Lower leg skin (tissue), 4 donors: Measurements from ENCODE around the gene SCLT1. TPM values are rescaled to one million over a fixed set of nuclear protein-coding genes. Genes with fewer than 3 reads are reported as not detected.

ENCODE experiments used
- DNase-seq, 2 donors: peaks; one replicate each; pipeline ENCODE4 v3.0.0-alpha.2; 2019; ENCODE audit warnings: low spot score in 2 of 2
- H3K4me3 ChIP-seq: fragments of 200-600 bp; sonication (generic); 2 replicates; pipeline ENCODE4 v1.5.1; 2017; ENCODE audit warnings: mild to moderate bottlenecking, low read depth; ENCODE audit not compliant: poor library complexity, severe bottlenecking
- CTCF ChIP-seq, 3 donors: fragments of 450-650 bp; IDR thresholded peaks; one replicate each; pipeline ENCODE4 v1.5.1; 2016; ENCODE audit warnings: antibody characterized with exemption in 3 of 3, mild to moderate bottlenecking in 3 of 3, moderate library complexity in 2 of 3
- POLR2A ChIP-seq, 2 donors: fragments of 450-650 bp; IDR thresholded peaks; one replicate each; pipeline ENCODE4 v1.6.1; 2016 to 2017; ENCODE audit warnings: antibody characterized with exemption in 2 of 2, mild to moderate bottlenecking in 1 of 2, moderate library complexity in 1 of 2
- WGBS, 2 donors: methylation state at CpG; one replicate each; pipeline ENCODE4 v1.1.5; 2018; 5-methylcytosine and 5-hydroxymethylcytosine counted together
- intact Hi-C: fragments of 100-400 bp; cut with DNase I; formaldehyde crosslinking; loops from one replicate; pipeline ENCODE4 v1.15.0; 2023; ENCODE audit warnings: low total_unique reads
- total RNA-seq, 4 donors: library from RNA; depleted of rRNA; stranded (reverse); fragments of >200 nt; gene quantifications; one replicate each; pipeline ENCODE4 v1.1.0, GENCODE V29; 2016

The SCLT1 gene
- total RNA-seq, 4 donors from 2014 or later: 4.4 to 8.6 (median 6.8) TPM

- DNase-seq: no peak
- no peak overlapping the region for H3K4me3 ChIP-seq
- TF ChIP-seq POLR2A (IDR thresholded peaks at IDR 0.05) (no peak), CTCF (IDR thresholded peaks at IDR 0.05) (no peak)
- intact Hi-C loops: no loop called here
These were observed 28.6 kb downstream of the SCLT1 start for GRCh38 chr4:129064717-129065116.

GRCh38 chr4:129063640-129064039 is 29.7 kb downstream of the SCLT1 start:
- no peak overlapping the region for H3K4me3 ChIP-seq
- no peak for DNase-seq
- TF ChIP-seq CTCF (IDR thresholded peaks at IDR 0.05) (no peak), POLR2A (IDR thresholded peaks at IDR 0.05) (no peak)
- 97 to 100% methylated on average over 2 of the region's 2 CpGs for WGBS, 2 donors
- intact Hi-C loops: no loop called here

DNA sequence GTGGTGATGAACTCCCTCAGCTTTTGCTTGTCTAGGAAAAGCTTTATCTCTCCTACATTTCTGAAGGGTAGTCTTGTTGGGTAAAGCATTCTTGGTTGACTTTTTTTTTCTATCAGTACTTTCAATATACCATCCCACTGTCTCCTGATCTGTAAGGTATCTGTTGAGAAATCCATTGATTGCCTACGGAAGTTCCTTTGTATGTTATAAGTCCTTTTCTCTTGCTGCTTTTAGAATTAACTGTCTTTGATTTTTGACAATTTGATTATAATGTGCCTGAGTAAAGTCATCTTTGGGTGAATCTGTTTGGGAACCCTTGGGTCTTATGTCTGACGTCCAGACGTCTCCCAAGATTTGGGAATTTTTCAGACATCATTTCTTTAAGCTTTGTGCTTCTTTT is 30.8 kb downstream of the SCLT1 start:
- no peak overlapping the region for H3K4me3 ChIP-seq
- WGBS, 2 donors: 94 to 99% methylated on average over 3 of the region's 3 CpGs
- intact Hi-C loops: no loop called here
- TF ChIP-seq CTCF (IDR thresholded peaks at IDR 0.05) (no peak), POLR2A (IDR thresholded peaks at IDR 0.05) (no peak)
- DNase-seq: no peak

GRCh38 chr4:129059028-129059427 is 34.3 kb downstream of the SCLT1 start:
- no peak for DNase-seq
- no peak for TF ChIP-seq POLR2A (IDR thresholded peaks at IDR 0.05)
- H3K4me3 ChIP-seq: no peak overlapping the region
- intact Hi-C loops: no loop called here

- WGBS, 2 donors: 92 to 97% methylated on average over 1 of the region's 1 CpG
- intact Hi-C loops: no loop called here
These were observed 47.0 kb downstream of the SCLT1 start for GRCh38 chr4:129046055-129046959.

DNA sequence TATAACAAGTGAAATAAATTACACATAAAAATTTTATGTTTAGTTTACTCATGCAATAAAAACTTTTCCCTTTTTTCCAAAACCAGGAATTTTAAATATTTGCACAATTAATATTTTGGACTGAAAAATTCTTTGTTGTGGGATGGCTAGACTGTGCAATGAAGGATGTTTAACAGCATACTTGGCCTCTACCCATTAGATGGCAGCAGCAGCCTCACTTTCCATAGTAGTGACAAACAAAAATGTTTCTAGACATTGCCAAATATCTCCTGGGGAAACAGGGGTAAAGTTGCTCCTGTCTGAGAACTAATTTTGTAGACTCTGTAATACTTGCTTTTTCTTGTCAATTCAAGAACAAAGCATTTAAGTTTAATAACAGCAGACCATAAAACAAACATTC is 49.8 kb downstream of the SCLT1 start:
- no peak for DNase-seq
- intact Hi-C loops: no loop called here

More at GRCh38 chr4:129046055-129046959, 47.0 kb downstream of the SCLT1 start:
- H3K4me3 ChIP-seq: no peak overlapping the region
- no peak for DNase-seq
- TF ChIP-seq CTCF (IDR thresholded peaks at IDR 0.05) (no peak), POLR2A (IDR thresholded peaks at IDR 0.05) (no peak)

More for the DNA sequence above, 49.8 kb downstream of the SCLT1 start:
- no peak overlapping the region for H3K4me3 ChIP-seq
- TF ChIP-seq CTCF (IDR thresholded peaks at IDR 0.05): no peak
- TF ChIP-seq POLR2A (IDR thresholded peaks at IDR 0.05): no peak
